Upper lobe of right lung (tissue), 1 donor: Measurements from ENCODE around the gene CHEK1. TPM values are rescaled to one million over a fixed set of nuclear protein-coding genes. Genes with fewer than 3 reads are reported as not detected.
A peak's percentile ranks its signal among the peaks of the same experiment; 100 is the strongest.

Experiments
- ATAC-seq: fragments of 200-7000 bp; cut with Tn5 transposase; one replicate; pipeline ENCODE4 v1.9.1; 2020; ENCODE audit warnings: mild to moderate bottlenecking, moderate library complexity
- DNase-seq: peaks from one replicate; pipeline ENCODE4 v3.0.0-alpha.2; 2020
- H3K27ac ChIP-seq: fragments of 200-600 bp; one replicate; pipeline ENCODE4 v1.8.0; 2022
- H3K27me3 ChIP-seq: fragments of 200-600 bp; one replicate; pipeline ENCODE4 v1.8.0; 2022; ENCODE audit warnings: mild to moderate bottlenecking
- H3K36me3 ChIP-seq: fragments of 200-600 bp; one replicate; pipeline ENCODE4 v1.8.0; 2022
- H3K4me1 ChIP-seq: fragments of 200-600 bp; one replicate; pipeline ENCODE4 v1.8.0; 2022
- H3K4me3 ChIP-seq: fragments of 200-600 bp; one replicate; pipeline ENCODE4 v1.8.0; 2022; ENCODE audit warnings: mild to moderate bottlenecking
- H3K9me3 ChIP-seq: fragments of 200-600 bp; one replicate; pipeline ENCODE4 v1.8.0; 2022
- intact Hi-C: fragments of 100-400 bp; cut with DNase I; formaldehyde crosslinking; loops from one replicate; pipeline ENCODE4 v1.11.0; 2022
- total RNA-seq: library from RNA; stranded (reverse); fragmentation: NEBNext Ultra II Directional; extraction: Animal tissue kit (Norgen Biotek cat#: 25700); gene quantifications from one replicate; pipeline ENCODE4 v1.2.1, GENCODE V29; 2021
- TF ChIP-seq, protein P1 (sequence below): fragments of 200-600 bp; IDR thresholded peaks from one replicate; pipeline ENCODE4 v1.8.0; 2022; ENCODE audit warnings: antibody characterized with exemption
- donor health status: DM: no; HTN: yes; CAD: no; lungs with severe emphysema.

CHEK1 gene
- total RNA-seq, 1 donor from 2014 or later: 1.8 TPM

DNA sequence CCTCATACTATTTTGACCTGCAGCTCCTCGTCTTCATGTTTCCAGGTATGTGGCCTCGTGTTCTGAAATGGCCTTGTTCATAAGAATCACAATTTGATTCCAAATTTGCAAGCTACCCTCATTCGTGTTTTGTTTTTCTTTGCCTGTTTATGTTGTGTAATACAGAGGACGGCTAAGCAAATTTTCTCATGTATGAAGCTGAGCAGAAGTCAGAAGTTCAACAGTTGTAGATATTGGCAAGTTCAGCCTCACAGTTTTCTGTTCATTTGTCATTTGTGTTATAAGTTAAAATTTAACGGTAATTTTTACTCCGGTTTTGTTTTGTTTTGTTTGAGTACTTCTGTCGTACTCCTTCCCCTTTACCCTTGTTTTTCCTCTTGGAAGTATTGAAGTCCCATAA is 15.4 kb upstream of the CHEK1 start:
- no peak for ATAC-seq
- Histone ChIP-seq H3K9me3 (no peaks in the 10 kb centered on the region), H3K4me1 (no peaks in the 10 kb centered on the region), H3K36me3 (peaks cover 100% of the 10 kb centered on the region), H3K4me3 (no peak overlapping the region), H3K27ac (no peak overlapping the region), H3K27me3 (no peaks in the 10 kb centered on the region)
- DNase-seq: no peak
- TF ChIP-seq, protein P1, sequence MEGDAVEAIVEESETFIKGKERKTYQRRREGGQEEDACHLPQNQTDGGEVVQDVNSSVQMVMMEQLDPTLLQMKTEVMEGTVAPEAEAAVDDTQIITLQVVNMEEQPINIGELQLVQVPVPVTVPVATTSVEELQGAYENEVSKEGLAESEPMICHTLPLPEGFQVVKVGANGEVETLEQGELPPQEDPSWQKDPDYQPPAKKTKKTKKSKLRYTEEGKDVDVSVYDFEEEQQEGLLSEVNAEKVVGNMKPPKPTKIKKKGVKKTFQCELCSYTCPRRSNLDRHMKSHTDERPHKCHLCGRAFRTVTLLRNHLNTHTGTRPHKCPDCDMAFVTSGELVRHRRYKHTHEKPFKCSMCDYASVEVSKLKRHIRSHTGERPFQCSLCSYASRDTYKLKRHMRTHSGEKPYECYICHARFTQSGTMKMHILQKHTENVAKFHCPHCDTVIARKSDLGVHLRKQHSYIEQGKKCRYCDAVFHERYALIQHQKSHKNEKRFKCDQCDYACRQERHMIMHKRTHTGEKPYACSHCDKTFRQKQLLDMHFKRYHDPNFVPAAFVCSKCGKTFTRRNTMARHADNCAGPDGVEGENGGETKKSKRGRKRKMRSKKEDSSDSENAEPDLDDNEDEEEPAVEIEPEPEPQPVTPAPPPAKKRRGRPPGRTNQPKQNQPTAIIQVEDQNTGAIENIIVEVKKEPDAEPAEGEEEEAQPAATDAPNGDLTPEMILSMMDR: no peak
- intact Hi-C loops: no loop called here

DNA sequence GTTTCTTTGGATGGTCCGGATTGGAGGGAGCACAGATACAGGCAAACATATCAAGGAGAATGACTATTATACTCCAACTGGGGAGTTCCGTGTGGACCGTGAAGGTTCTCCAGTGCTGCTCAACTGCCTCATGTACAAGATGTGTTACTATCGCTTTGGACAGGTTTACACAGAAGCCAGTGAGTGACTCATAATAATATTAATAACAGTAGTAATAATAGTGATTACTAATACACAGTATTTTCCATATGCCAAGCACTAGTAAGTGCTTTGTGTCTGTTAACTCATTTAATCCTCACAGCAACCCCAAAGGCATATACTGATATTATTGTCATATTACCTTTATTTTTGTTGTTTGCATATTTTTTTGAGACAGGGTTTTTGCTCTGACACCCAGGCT is 6.6 kb upstream of the CHEK1 start:
- H3K36me3 ChIP-seq: peaks cover 89% of the 10 kb centered on the region
- no peak overlapping the region for H3K4me3 ChIP-seq
- no peaks in the 10 kb centered on the region for H3K4me1 ChIP-seq
- no peak overlapping the region for H3K27ac ChIP-seq
- DNase-seq (no peak), ATAC-seq (no peak)
- H3K9me3 ChIP-seq: no peaks in the 10 kb centered on the region
- TF ChIP-seq, protein P1: no peak
- intact Hi-C loops: no loop called here
- no peaks in the 10 kb centered on the region for H3K27me3 ChIP-seq

DNA sequence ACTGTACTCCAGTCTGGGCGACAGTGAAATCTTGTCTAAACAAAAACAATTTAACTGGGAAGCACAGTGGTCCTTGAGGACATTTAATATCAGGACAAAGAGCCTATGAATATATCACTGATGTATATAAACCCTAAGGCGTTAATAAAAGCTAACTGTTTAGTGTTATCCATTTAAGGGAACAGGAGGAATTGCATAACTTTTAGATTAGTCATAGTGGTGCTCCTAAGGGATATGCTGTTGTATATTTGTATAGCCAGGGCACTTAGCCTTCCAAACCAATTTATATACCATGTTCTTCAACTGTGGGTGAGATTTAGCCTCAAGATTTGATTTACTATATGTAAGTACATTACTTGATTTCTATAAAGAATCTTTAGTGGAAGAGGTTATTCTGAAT is 3.0 kb upstream of the CHEK1 start:
- Histone ChIP-seq H3K4me1 (peaks cover 13% of the 10 kb centered on the region), H3K4me3 (no peak overlapping the region), H3K9me3 (no peaks in the 10 kb centered on the region), H3K36me3 (peaks cover 53% of the 10 kb centered on the region), H3K27ac (no peak overlapping the region), H3K27me3 (no peaks in the 10 kb centered on the region)
- ATAC-seq: no peak
- no peak for DNase-seq
- TF ChIP-seq, protein P1: no peak
- intact Hi-C loops: no loop called here

DNA sequence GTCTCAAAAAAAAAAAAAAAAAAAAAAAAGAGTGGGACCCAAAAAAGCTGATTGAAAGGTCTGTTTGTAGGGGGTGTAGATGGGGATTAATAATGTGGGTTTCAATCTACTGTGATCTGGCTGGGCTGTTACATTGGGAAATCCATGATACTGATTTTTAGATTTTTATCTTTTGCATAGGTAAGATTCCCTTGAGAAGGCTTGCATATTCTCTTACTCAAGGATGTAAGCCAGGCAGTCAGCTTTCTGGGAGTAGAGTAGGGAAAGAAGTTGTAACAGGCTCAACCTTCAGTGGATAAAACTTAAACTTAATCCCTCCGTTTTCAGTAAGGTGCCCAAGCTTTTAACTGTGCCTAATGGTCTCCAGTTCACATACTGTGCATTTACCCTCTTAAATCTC is 1.9 kb upstream of the CHEK1 start:
- peaks cover 13% of the 10 kb centered on the region for H3K4me1 ChIP-seq
- no peaks in the 10 kb centered on the region for H3K9me3 ChIP-seq
- no peak overlapping the region for H3K4me3 ChIP-seq
- TF ChIP-seq, protein P1: no peak
- ATAC-seq (no peak), DNase-seq (no peak)
- H3K27ac ChIP-seq: no peak overlapping the region
- intact Hi-C loops: no loop called here
- no peaks in the 10 kb centered on the region for H3K27me3 ChIP-seq
- peaks cover 42% of the 10 kb centered on the region for H3K36me3 ChIP-seq

DNA sequence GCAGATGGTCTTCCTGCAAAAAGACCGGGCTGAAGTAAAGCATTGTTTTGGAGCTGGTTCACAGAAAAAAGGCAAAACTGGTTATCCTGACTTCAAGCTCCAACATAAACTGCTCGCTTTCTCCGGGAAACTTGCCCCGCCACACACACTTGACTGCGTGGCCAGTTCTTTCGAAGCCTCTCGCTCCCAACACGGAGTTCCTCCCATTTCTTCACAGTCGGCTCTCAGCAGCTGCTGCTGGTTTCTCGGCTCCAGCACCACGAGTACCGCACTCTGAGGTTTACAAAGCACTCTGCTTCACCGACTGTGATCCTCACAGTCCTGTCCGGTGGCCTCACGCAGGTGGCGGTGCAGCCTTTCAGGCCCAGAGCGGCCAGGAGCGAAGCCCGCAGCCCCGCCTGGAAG is 264 bp downstream of the CHEK1 start:
- Histone ChIP-seq H3K9me3 (no peaks in the 10 kb centered on the region), H3K4me3 (peak overlapping the region; percentile 74), H3K27me3 (no peaks in the 10 kb centered on the region), H3K27ac (peak overlapping the region; percentile 94), H3K4me1 (peaks cover 13% of the 10 kb centered on the region), H3K36me3 (peaks cover 20% of the 10 kb centered on the region)
- ATAC-seq (no peak), DNase-seq (no peak)
- intact Hi-C loops: no loop called here
- TF ChIP-seq, protein P1: no peak

DNA sequence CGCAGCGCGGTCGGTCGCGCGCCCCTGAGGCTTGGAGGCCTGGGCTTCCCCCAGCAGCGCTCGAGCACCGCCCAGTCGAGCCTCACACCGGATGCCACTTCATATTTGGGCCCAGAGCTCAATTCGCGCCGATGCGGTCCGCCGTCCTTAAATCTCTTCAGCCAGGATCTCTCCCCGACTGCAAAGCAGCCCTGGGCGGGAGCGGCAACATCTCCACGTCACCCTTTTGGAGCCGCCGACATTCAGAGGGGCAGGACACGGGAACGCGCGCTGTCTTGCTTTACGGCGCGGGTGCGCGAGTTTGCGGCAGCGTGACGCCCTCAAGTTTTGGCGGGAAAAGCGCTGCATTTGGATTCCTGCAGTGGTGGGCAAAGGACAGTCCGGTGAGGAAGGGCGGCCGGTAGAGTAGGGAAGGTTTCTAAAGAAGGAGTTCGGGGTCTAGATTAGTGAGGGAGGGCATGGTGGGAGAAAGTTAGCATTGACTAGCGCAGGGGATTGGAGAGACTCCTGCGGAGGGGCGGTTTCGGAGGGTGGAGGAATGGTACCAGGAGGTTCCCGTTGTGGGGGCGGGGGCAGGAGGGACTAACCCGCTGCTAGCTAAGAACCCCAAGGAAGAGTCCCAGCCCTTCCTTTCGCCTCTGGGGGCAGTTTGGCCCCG is 796 bp downstream of the CHEK1 start:
- no peaks in the 10 kb centered on the region for H3K9me3 ChIP-seq
- H3K36me3 ChIP-seq: peaks cover 15% of the 10 kb centered on the region
- no peaks in the 10 kb centered on the region for H3K27me3 ChIP-seq
- TF ChIP-seq, protein P1: no peak
- peaks cover 13% of the 10 kb centered on the region for H3K4me1 ChIP-seq
- H3K4me3 ChIP-seq: peak overlapping the region; percentile 74
- intact Hi-C loops: no loop called here
- H3K27ac ChIP-seq: peak overlapping the region; percentile 94
- DNase-seq (peak; percentile 94), ATAC-seq (peak; percentile 95)
